ENCODE measurements around the gene VMAC.

VMAC gene

DNA sequence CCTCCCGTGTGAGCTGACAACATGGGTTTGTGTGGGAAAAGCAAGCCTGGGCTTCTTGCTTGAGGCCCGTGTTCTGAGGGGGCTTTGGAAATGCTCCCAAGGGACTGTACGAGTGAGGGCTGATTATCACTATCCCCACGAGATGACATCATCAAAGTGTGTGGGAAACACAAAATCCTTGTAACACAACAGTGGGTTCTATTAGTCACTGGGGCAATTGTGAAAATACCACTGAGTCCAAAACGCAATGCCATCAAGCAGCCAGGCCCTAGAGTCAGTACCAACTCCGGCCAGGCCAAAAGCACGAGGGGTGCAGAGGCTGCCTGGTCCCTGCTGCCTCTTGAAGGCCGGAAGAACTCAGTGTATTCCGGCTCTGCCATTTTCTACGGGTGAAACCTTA lies 39.0 kb downstream of the VMAC start:
- Histone ChIP-seq H3K36me3 (ENCODE audit: control insufficient read depth, insufficient read depth, low read length) (no peaks in the 10 kb centered on the region), H3K27ac (no peak overlapping the region), H3K9ac (no peak overlapping the region)

GRCh38 chr19:5947435-5947834 lies 42.8 kb downstream of the VMAC start:
- no peaks in the 10 kb centered on the region for H3K27me3 ChIP-seq (ENCODE audit: control insufficient read depth, insufficient read depth, low read length)
- H3K79me2 ChIP-seq: peaks cover 77% of the 10 kb centered on the region
- no peak overlapping the region for H3K4me3 ChIP-seq (ENCODE audit: low read depth, low read length)
- H3K9ac ChIP-seq: no peak overlapping the region
- no peaks in the 10 kb centered on the region for H3K36me3 ChIP-seq (ENCODE audit: control insufficient read depth, insufficient read depth, low read length)
- H3K4me1 ChIP-seq: peaks cover under 1% of the 10 kb centered on the region
- TF ChIP-seq, protein P1, sequence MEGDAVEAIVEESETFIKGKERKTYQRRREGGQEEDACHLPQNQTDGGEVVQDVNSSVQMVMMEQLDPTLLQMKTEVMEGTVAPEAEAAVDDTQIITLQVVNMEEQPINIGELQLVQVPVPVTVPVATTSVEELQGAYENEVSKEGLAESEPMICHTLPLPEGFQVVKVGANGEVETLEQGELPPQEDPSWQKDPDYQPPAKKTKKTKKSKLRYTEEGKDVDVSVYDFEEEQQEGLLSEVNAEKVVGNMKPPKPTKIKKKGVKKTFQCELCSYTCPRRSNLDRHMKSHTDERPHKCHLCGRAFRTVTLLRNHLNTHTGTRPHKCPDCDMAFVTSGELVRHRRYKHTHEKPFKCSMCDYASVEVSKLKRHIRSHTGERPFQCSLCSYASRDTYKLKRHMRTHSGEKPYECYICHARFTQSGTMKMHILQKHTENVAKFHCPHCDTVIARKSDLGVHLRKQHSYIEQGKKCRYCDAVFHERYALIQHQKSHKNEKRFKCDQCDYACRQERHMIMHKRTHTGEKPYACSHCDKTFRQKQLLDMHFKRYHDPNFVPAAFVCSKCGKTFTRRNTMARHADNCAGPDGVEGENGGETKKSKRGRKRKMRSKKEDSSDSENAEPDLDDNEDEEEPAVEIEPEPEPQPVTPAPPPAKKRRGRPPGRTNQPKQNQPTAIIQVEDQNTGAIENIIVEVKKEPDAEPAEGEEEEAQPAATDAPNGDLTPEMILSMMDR (IDR thresholded peaks at IDR 0.05): no peak
- peak overlapping the region; percentile 17 for H3K4me2 ChIP-seq (ENCODE audit: low read length)
- no peak overlapping the region for H2AFZ ChIP-seq
- H3K27ac ChIP-seq: no peak overlapping the region
- no peaks in the 10 kb centered on the region for H3K9me3 ChIP-seq (ENCODE audit: control insufficient read depth, low read length)

More for the DNA sequence above, 39.0 kb downstream of the VMAC start:
- TF ChIP-seq, protein P1 (IDR thresholded peaks at IDR 0.05): no peak
- Histone ChIP-seq H3K4me3 (ENCODE audit: low read depth, low read length) (no peak overlapping the region), H3K79me2 (peaks cover 73% of the 10 kb centered on the region), H3K9me3 (ENCODE audit: control insufficient read depth, low read length) (no peaks in the 10 kb centered on the region), H3K4me1 (no peaks in the 10 kb centered on the region), H3K4me2 (ENCODE audit: low read length) (no peak overlapping the region), H3K27me3 (ENCODE audit: control insufficient read depth, insufficient read depth, low read length) (no peaks in the 10 kb centered on the region), H2AFZ (no peak overlapping the region)

- Histone ChIP-seq H3K4me3 (ENCODE audit: low read depth, low read length) (no peak overlapping the region), H3K27me3 (ENCODE audit: control insufficient read depth, insufficient read depth, low read length) (no peaks in the 10 kb centered on the region), H3K79me2 (peaks cover 82% of the 10 kb centered on the region), H2AFZ (no peak overlapping the region), H3K9me3 (ENCODE audit: control insufficient read depth, low read length) (no peaks in the 10 kb centered on the region), H3K4me1 (peaks cover 8% of the 10 kb centered on the region), H3K36me3 (ENCODE audit: control insufficient read depth, insufficient read depth, low read length) (no peaks in the 10 kb centered on the region), H3K27ac (no peak overlapping the region), H3K4me2 (ENCODE audit: low read length) (no peak overlapping the region), H3K9ac (no peak overlapping the region)
- TF ChIP-seq, protein P1 (IDR thresholded peaks at IDR 0.05): no peak
Observed at GRCh38 chr19:5948752-5949564, 44.3 kb downstream of the VMAC start.

- no peak overlapping the region for H3K4me3 ChIP-seq (ENCODE audit: low read depth, low read length)
- H3K27me3 ChIP-seq (ENCODE audit: control insufficient read depth, insufficient read depth, low read length): no peaks in the 10 kb centered on the region
- peaks cover 17% of the 10 kb centered on the region for H3K4me1 ChIP-seq
- no peak overlapping the region for H3K27ac ChIP-seq
- no peak overlapping the region for H2AFZ ChIP-seq
- H3K36me3 ChIP-seq (ENCODE audit: control insufficient read depth, insufficient read depth, low read length): no peaks in the 10 kb centered on the region
- no peaks in the 10 kb centered on the region for H3K9me3 ChIP-seq (ENCODE audit: control insufficient read depth, low read length)
- no peak overlapping the region for H3K9ac ChIP-seq
- TF ChIP-seq, protein P1 (IDR thresholded peaks at IDR 0.05): no peak
- H3K79me2 ChIP-seq: peaks cover 74% of the 10 kb centered on the region
- peak overlapping the region; percentile 55 for H3K4me2 ChIP-seq (ENCODE audit: low read length)
Observed at GRCh38 chr19:5949792-5950305, 45.2 kb downstream of the VMAC start.
